Endothelial cell of umbilical vein (primary cell): ENCODE results near the gene LATS2.

Experiments used
- CTCF ChIP-seq, 2 donors: IDR thresholded peaks; 1 replicate in 1 of 2; 2 replicates in 1 of 2; pipeline ENCODE4 v1.5.1; 2011; ENCODE audit warnings: low read length in 2 of 2, mild to moderate bottlenecking in 2 of 2, moderate library complexity in 2 of 2, control low read depth in 1 of 2, inconsistent platforms in 1 of 2, low read depth in 1 of 2; ENCODE audit not compliant: insufficient read depth in 1 of 2; ENCODE audit errors: extremely low read depth in 1 of 2
- EZH2 ChIP-seq: IDR thresholded peaks from 2 replicates; pipeline ENCODE4 v1.6.1; 2012; ENCODE audit warnings: borderline replicate concordance, low read depth, mild to moderate bottlenecking, moderate library complexity, low read length, inconsistent platforms; ENCODE audit not compliant: severe bottlenecking
- FOS ChIP-seq: IDR thresholded peaks from 2 replicates; pipeline ENCODE4 v1.6.1; 2011; ENCODE audit warnings: mild to moderate bottlenecking, low read length, moderate library complexity, borderline replicate concordance; ENCODE audit not compliant: insufficient read depth
- JUN ChIP-seq: IDR thresholded peaks from 2 replicates; pipeline ENCODE4 v1.6.1; 2011; ENCODE audit warnings: borderline replicate concordance, low read depth; ENCODE audit not compliant: insufficient read length, insufficient read depth
- MAX ChIP-seq: IDR thresholded peaks from 2 replicates; pipeline ENCODE4 v1.6.1; 2011; ENCODE audit not compliant: insufficient read depth, insufficient read length
- MYC ChIP-seq: IDR thresholded peaks from one replicate; pipeline ENCODE4 v1.6.1; 2011; ENCODE audit warnings: mild to moderate bottlenecking, low read depth, low read length
- POLR2A ChIP-seq: IDR thresholded peaks from 2 replicates; pipeline ENCODE4 v1.6.1; 2012; ENCODE audit warnings: low read depth, mild to moderate bottlenecking, control low read depth, low read length
- POLR2AphosphoS5 ChIP-seq: IDR thresholded peaks from 2 replicates; pipeline ENCODE4 v1.6.1; 2012; ENCODE audit warnings: low read depth, mild to moderate bottlenecking, control low read depth, low read length, moderate library complexity; ENCODE audit not compliant: insufficient read depth

- TF ChIP-seq CTCF (IDR thresholded peaks at IDR 0.05; ENCODE audit: extremely low read depth in 1 of 2, insufficient read depth in 1 of 2, low read depth in 1 of 2, low read length in 2 of 2) = no peak
- TF ChIP-seq EZH2 = no peak
- TF ChIP-seq POLR2A = peak; percentile 41
- no peak for TF ChIP-seq FOS
- no peak for TF ChIP-seq MAX
- TF ChIP-seq POLR2AphosphoS5 = peak; percentile 39
- TF ChIP-seq JUN = no peak
- no peak for TF ChIP-seq MYC
Observed at GRCh38 chr13:21060338-21061028, 903 bp downstream of the LATS2 start.
